Endometrium (tissue), 2 donors: ENCODE data around the gene DCLK1.

Experiments
- FAIRE-seq: peaks from 2 replicates; lab custom pipeline; 2012; peaks lifted over from hg19 to GRCh38; lab: Jason Lieb, UNC
- donor health status: control.
- donor health status: control.

The DCLK1 gene

GRCh38 chr13:35898041-35898440 lies 233.1 kb downstream of the DCLK1 start:
- FAIRE-seq, result no peak

GRCh38 chr13:35894636-35895035 lies 236.5 kb downstream of the DCLK1 start:
- no peak for FAIRE-seq

GRCh38 chr13:35892837-35893814 lies 238.1 kb downstream of the DCLK1 start:
- no peak for FAIRE-seq

- no peak for FAIRE-seq
Observed at GRCh38 chr13:35891507-35892441, 239.4 kb downstream of the DCLK1 start.

- FAIRE-seq, result no peak
Observed at GRCh38 chr13:35889560-35889959, 241.6 kb downstream of the DCLK1 start.

GRCh38 chr13:35888981-35889380 lies 242.2 kb downstream of the DCLK1 start:
- no peak for FAIRE-seq

GRCh38 chr13:35888457-35888883 lies 242.7 kb downstream of the DCLK1 start:
- FAIRE-seq, result no peak

- no peak for FAIRE-seq
Observed at GRCh38 chr13:35887115-35887666, 244.0 kb downstream of the DCLK1 start.

- FAIRE-seq, result no peak
Observed at GRCh38 chr13:35886332-35887114, 244.7 kb downstream of the DCLK1 start.

GRCh38 chr13:35884211-35884760 lies 246.9 kb downstream of the DCLK1 start:
- peak; percentile 59 for FAIRE-seq

GRCh38 chr13:35882722-35883497 lies 248.3 kb downstream of the DCLK1 start:
- FAIRE-seq, result no peak

GRCh38 chr13:35881360-35881759 lies 249.8 kb downstream of the DCLK1 start:
- FAIRE-seq, result no peak

GRCh38 chr13:35879111-35879510 lies 252.1 kb downstream of the DCLK1 start:
- no peak for FAIRE-seq

- no peak for FAIRE-seq
Observed at GRCh38 chr13:35876601-35877000, 254.6 kb downstream of the DCLK1 start.

- no peak for FAIRE-seq
Observed at GRCh38 chr13:35874704-35875103, 256.5 kb downstream of the DCLK1 start.

- no peak for FAIRE-seq
Observed at GRCh38 chr13:35872369-35872768, 258.8 kb downstream of the DCLK1 start.

GRCh38 chr13:35871561-35871960 lies 259.6 kb downstream of the DCLK1 start:
- FAIRE-seq, result no peak

- no peak for FAIRE-seq
Observed at GRCh38 chr13:35866801-35867200, 264.4 kb downstream of the DCLK1 start.

- no peak for FAIRE-seq
Observed at GRCh38 chr13:35865341-35866240, 265.6 kb downstream of the DCLK1 start.
